SKM-1 treated with dmso at 0.1 percent for 144 hours (cell line): ENCODE results near the gene RBPMS2.
A peak's percentile ranks its signal among the peaks of the same experiment; 100 is the strongest.

Source experiments
- DNase-seq: peaks from one replicate; lab custom pipeline; 2025; ENCODE audit not compliant: unreplicated experiment; lab: John Stamatoyannopoulos, UW

The RBPMS2 gene

DNA sequence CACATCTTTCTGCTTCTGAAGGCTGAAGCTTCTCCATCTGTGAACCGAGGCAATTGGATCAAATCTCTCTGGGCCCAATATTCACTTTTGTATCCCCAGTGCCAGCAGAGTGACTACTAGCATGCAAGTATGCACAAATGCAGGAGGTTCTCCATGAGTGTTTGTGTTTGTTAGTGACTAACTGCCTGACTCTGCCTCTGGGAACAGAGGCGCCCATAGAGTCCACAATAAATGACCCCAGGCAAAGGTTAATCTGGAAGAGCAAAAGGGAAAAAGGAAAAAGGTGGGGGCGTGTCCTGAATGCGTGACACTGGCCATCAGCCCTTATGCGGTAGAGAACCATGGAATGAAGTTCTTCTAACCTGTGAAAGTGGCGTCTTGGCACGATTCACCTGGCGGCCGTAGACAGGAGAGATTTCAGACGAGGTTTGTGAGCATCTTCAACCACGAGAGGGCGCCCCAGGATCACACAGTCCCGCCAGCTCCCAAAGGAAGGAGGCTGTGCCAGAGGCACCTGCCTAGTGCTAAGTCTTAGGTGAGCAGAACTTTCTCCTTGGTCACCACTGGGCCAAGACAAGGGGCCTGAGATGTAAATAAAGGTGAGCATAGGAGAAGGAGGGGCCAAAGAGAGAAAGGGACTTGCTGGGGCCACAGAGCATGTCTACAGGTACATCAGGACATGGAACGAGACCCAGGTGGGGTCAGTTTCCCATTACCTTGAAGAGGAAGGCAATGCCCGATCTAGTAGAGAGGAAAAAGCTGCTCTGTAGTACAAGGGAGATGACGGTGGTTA lies 44.2 kb downstream of the RBPMS2 start:
- DNase-seq = peak; percentile 62

DNA sequence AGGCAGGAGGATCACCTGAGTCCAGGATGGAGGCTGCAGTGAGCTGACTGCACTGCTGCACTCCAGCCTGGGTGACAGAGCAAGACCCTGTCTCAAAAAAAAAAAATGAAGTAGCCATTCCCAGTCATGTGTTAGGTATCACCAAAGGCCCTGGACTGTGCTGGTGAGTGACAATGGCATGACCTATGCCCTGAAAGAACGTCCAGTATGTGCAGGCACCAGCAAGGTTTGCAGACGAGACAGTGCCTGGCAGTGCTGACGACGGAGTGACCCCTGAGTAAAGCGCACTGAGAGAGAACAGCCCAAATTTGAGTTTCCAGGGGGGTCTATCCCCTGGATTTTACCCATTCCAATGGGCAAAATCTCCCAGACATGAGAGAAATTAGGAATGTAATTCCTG lies 45.2 kb downstream of the RBPMS2 start:
- DNase-seq = no peak

DNA sequence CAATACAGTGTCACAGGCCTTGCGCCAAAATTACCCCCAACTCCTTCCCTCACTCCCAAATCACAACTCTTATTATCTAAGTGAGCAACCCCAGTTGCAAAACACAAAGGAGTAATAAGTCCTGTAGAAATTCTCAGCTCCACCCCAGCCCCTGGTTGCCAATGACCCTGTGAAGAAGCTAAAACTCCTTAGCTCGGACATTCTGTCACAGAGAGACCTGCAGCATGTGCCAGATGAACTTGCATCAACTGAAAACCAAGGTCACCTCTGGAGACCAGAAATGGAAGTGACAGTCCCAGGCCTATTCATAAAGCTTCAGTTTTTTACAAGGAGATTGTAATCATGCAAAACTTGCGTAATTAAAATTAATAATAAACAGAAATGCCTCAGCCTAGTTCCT lies 55.2 kb downstream of the RBPMS2 start:
- no peak for DNase-seq

DNA sequence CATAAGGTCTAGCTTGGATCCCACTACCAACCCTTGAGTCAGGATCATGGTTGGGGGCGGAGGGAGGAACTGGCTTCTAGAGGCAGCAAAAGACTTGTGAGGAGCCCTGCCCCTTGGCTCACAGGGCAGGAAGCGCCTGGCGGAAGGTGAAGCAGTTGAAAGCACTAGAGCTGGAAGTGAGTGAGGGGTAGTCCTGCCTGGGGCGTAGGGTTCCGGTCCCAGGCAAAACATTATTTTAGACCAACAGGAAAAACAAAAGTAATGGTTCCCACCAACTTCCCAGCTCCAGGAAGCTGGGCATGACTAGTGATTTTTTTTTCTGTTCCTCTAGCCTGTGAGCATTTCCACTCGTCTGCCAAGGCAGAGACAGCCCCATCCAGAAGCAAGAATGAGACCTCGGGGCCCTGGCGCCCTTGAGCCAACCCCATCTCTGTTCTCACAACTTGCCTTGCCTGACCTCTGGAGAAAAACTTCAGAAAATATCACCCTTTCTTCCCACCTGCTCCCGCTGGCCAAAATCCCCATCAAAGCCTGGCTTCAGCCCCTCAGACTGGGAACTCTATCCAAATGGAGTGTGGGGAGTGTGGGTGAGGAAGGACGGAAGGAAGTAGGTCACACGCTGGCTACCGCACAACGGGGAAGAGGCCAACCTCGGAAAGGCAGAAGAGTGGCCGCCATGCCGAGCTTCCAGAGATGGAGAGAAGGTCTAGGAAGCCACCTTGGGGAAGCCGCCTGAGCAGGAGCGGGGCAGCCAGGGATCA lies 57.5 kb downstream of the RBPMS2 start:
- no peak for DNase-seq

DNA sequence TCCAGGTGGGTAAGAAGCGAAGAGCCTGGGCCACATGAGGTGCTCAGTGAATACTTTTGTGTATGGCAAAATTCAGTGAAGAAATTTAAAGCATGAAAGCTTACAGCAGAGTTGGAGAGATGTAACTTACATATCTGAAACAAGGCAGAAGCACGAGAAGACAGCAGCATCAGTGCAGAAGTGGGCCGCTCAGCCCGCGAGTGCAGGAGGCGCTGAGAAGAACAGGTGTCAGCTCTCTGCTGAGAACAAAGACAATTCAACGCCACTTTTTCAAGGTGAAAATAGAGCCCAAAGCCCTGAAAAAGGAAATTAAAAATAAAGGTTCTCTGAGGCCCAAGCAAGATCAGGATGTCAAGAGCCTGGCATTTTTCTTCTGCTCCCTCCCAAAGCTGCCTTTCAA lies 58.3 kb downstream of the RBPMS2 start:
- DNase-seq = no peak

DNA sequence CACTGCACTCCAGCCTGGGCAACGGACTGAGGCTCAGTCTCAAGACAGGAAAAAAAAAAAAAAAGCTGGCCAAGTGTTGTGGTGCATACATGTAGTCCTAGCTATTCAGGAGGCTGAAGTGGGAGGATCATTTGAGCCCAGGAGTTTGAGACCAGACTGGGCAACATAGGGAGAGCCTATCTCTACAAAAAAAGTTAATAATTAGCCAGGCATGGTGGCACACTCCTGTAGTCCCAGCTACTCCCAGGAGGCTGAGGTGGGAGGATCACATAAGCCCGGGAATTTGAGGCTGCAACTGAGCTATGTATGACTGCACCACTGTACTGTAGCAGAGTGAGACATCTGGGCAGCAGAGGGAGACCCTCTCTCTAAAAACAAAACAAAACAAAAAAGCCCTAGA lies 58.9 kb downstream of the RBPMS2 start:
- no peak for DNase-seq

DNA sequence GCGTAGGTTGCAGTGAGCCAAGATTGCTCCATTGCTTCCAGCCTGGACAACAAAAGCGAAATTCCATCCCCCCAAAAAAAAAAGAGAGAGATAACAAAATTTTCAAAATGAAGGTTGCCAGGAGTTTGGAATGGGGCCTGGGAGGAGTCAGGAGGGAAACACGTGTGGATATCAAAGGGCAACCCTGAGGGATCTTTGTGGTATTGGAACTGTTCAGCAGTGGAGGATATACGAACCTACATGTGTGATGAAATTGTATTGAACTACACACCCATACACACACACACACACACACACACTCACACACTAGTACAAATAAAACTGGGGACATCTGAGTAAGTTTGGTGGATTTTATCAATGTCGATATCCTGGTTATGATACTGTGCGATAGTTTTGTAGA lies 61.8 kb downstream of the RBPMS2 start:
- no peak for DNase-seq

DNA sequence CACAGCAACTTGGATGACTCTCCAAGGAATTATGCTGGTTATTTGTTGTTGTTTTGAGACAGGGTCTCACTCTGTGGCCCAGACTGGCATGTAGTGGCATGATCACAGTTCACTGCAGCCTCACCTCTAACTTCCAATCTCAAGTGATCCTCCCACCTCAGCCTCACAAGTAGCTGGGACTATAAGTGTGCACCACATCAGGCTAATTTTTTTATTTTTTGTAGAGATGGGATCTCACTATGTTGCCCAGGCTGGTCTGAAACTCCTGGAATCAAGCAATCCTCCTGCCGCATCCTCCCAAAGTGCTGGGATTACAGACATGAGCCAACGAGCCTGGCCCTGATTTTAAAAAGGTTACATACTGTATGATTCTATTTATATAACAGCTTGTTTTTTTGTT lies 63.0 kb downstream of the RBPMS2 start:
- DNase-seq = no peak

DNA sequence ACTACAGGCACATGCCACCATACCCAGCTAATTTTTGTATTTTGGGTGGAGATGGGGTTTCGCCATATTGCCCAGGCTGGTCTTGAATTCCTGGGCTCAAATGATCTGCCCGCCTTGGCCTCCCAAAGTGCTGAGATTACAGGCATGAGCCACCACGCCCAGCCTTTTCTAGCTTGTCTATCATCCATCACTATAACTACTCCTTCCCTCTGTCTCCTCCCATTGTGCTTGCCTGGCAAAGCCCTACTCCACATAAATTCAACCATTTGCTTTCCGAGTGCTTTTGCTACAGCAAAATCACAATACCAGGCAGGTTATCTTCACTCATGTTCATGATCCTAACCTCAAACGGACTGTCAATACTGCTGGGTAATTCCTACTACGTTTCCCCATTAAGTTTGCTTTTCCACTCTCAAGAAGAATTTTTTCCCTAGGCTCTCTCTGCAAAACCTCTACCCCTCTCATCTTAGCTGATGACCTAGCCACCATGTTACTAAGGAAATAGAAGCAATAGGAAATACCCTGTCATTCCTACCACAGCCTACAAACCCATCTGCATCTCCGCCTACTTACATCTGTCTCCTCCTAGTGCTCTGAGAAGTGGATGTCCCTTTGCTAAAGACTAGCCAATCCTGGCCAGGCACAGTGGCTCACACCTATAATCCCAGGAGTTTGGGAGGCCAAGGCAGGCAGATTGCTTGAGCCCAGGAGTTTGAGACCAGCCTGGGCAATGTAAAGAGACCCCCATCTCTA lies 64.5 kb downstream of the RBPMS2 start:
- DNase-seq = no peak

DNA sequence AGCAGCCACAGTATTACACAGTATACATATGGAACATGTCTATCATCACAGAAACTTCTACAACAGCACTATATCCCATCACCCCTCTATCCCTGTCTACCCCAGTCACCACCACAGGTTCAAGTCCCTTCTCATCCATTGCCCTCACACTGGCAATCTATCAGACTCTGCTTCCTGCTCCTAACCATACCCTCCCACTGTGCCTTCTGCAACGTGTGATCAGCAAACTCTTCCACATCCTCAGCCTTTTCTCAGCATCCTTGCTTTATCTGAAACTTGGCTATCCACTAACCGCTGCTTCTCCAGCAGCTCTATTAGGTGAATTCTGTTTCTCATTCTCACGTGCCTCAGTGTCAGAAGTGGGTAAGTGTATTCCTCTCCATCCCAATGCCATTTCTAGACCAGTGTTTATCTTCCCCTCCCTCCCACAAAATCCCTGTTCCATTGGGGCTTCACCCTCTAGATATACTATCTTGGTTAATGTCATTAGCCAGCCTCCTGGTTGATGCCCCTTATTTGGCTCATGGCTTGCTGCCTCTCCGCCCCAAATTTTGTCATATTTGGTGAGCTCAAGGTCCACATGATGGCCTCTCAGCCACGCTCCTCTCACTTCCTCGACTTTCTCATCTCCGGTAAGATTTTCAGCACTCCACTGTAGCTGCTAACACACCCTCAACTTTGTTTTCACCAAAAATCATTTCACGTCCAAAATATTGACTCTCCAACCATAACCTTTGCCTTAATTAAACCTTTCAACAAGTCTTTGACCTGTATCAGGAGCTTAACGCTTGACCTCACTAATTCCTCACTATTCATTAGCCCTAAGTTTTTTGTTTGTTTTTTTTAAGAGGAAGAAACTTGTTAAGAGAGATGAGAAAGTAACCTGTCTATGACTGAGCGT lies 69.1 kb downstream of the RBPMS2 start:
- DNase-seq = no peak

DNA sequence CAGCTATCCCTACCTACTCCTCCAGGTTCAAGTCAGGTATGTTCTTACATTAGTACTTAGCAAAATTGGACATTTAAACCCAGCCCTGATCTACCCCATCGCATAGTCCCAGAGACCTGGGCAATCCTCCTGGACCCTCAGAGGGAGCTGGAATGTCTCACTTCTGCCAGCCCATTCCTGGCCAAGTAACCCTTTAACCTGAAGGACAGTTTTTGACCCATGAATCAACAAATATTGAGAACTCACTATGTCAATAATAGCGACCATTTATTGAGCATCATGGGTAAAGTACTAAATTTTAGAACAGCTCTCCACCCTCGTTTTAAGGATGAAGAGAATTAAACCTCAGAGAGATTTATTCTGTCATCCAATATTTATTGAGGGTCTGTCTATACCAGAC lies 70.4 kb downstream of the RBPMS2 start:
- no peak for DNase-seq

DNA sequence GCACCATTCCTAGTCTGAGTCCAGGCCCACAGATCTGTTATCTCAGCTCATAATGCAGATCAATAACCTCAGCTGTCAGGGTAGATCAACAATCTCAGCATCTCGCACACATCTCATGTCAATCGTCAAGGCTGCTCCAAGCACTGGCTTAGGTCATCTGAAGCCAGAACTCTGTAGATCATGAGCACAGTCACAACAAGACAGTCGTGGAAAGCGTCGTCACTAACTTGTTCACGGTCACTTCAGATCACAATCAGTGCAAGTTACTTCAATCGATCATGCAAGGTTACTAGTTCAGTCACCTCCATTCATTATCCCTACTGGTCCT lies 71.8 kb downstream of the RBPMS2 start:
- no peak for DNase-seq

DNA sequence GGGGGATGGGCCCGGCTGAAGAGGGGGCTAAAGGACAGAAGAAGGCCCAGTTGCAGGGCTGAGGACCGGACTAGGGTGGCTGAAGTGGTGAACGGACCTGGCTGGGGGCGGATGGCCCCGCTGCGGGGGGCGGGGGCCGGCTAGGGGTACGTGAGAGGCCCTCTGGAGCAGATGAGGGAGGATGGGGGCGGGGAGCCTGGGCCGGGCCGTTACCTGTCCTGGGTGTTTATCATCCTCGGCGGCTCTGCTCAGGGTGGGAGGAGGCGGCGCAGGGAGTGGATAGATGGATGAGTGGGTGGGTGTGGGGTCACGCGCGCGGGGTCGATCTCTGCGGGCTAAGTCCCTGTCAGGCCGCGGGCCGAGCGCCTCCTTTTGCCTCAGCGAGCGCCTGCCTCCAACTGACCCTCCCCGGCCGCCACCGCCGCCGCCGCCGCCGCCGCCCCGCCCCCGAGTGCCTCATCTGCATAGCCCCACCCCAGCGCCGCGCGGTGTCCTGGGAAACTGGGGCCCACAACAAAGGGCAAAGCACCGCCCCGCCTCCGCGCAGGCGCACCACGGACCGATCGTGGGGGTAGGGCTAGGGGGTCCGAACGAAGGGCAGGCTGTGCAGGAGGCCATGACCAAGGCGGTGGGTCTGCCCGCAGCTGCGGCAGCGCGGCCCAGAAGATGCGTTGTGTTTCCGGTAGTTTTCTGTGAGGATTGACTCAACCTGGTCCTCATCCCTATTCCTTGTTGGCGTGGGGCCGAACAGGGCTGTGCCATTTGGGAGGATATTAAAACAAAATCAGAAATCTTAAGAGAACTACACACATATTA lies 72.4 kb downstream of the RBPMS2 start:
- peak; percentile 83 for DNase-seq

DNA sequence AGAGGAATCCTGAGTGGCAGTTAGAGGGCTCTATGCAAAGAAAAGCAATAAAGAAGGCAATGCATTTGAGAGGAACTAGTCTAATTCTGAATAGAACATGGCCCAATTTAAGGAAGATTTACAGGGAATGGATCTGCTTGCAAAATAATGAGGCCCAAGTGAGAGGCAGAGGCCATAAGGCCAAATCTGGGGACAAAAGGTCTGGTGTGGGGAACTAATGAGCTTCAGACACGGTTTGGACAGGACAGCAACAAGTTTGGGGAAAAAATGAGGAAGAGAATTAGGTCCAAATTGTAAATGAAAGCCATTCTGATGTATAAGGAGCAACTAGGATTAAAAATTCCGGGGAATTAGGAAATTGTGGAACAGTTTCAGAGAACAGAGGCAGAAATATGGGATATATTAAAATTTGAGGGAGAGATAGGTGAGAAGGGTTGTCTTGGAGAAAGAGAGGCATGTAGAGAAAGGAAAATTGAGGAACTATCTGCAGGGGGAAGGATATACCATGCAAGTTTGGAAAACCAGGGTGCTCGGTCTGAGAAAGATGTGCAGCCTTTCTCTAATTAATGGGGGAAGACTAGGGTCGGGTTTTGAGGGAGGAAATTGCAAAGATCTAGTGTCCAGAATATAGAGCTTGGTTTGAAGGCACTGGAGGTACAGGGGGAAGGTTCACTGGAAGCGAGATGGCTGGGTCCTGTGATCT lies 73.8 kb downstream of the RBPMS2 start:
- DNase-seq = peak; percentile 13

DNA sequence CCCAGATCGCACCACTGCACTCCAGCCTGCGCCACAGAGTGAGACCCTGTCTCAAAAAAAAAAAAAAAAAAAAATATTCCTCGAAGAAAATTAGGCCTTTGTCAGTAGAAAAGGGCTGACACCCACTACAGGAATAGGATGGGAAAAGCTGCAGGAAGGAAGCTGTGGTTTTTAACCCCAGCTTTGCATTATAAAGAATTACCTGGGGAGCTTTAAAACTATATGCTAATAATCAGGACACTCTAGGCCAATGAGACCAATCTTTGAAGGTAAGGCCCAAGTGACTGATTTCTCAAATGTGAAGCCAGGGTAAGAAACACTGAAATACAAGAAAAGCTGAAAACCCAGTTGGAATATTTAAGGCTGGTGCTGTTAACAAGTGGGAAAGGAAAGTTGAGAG lies 74.3 kb downstream of the RBPMS2 start:
- DNase-seq = no peak

DNA sequence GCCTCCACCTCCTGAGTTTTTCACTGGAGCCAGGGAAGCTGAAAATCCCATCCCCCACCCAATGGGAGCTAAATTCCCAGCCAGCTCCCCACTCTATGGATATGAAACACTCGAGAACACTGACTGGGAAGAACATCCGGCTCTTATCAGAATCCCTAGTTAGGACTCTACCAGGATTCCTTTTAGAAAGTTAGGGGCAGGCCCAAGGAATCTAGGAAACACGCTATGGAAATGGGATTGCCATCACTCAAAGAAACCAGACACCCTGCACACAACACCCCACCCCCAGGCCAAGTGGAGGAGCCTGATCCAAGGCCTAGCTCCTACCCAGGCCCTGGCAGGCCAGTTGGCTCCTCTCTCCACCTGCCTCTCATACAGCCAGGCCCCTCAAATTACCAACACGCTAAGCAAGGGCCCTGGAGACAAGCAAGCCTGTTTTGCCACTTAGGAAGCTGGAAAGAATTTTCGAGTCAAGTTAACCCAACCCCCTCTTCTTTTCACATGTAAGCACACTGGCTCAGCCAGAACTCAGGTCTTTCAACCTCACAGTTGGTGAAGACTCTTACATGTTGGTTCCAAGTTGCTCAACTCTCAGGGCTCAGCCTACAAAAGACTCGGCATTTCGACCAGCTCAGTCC lies 75.5 kb downstream of the RBPMS2 start:
- DNase-seq = no peak

DNA sequence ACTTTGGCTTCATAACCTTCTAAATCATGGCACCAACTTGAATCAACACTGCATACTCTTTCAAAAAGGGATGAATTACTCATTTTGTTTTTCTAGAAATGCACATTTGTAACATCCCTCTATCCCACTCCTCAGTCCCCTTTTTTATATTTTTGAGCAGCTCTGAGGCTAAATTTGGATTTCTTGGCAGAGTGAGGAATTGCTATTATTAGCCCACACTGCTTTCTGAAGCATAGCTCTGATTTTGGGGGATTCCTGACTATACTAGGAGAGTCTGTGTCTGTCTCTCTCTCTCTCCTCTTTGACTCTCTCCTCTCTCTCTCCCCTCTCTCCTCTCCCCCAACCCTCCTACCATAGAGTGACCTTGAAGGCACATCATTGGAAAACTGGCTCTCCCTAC lies 76.6 kb downstream of the RBPMS2 start:
- no peak for DNase-seq

DNA sequence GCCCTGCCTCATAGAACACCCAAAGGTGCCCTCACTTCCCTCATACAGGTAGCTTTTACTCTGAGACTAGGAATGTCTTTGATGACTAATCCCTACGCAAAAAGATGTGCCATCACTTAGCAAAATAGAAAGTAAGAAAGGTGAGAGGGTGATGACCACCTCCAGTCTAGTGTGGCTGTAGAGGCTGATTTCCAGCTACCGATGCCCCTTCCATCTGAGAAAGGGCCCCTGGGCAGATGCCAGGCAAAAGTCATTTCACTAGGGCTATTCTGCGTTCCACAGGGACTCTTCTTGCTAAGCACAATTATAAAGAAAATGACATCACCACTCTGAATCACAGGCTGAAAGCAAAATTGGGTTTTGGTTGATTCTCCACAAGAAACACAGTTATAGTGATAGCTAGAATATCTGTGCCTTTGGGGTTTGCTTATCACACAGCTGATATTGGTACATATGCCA lies 77.4 kb downstream of the RBPMS2 start:
- DNase-seq = no peak

DNA sequence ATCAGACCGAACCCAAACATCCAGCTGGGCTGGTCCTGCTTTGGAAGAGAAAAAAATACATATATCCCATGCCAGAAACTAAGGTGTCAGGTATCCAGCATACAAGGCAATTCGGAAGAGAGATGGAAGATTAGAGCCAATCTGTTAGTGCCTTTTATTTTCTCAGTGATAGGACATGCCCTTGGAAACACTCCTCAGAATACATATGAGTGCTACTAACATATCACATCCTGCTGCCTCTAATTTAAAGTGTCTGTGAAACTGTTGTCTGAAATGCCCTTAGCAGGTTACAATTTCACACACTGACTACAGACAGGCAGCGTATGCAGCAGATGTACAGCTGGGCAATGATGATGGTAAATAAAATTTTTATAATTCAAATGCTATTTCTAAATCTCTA lies 78.9 kb downstream of the RBPMS2 start:
- no peak for DNase-seq
